ENCODE data around the gene NBPF1.
"Not testable (repeated sequence)": the region's sequence is repeated elsewhere in the genome, so short reads cannot be mapped to it uniquely, and the experiment has no call there.

Gene NBPF1

GRCh38 chr1:16614361-16615252 lies 1.2 kb upstream of the NBPF1 start:
- TF ChIP-seq, protein P1, sequence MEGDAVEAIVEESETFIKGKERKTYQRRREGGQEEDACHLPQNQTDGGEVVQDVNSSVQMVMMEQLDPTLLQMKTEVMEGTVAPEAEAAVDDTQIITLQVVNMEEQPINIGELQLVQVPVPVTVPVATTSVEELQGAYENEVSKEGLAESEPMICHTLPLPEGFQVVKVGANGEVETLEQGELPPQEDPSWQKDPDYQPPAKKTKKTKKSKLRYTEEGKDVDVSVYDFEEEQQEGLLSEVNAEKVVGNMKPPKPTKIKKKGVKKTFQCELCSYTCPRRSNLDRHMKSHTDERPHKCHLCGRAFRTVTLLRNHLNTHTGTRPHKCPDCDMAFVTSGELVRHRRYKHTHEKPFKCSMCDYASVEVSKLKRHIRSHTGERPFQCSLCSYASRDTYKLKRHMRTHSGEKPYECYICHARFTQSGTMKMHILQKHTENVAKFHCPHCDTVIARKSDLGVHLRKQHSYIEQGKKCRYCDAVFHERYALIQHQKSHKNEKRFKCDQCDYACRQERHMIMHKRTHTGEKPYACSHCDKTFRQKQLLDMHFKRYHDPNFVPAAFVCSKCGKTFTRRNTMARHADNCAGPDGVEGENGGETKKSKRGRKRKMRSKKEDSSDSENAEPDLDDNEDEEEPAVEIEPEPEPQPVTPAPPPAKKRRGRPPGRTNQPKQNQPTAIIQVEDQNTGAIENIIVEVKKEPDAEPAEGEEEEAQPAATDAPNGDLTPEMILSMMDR (IDR thresholded peaks at IDR 0.05; ENCODE audit: insufficient read depth, low read depth, low read length, missing control alignments) = no peak
- no peak for DNase-seq (ENCODE audit: low read depth)

GRCh38 chr1:16612332-16613172 lies 812 bp downstream of the NBPF1 start:
- TF ChIP-seq, protein P1 (IDR thresholded peaks at IDR 0.05; ENCODE audit: insufficient read depth, low read depth, low read length, missing control alignments) = no peak
- peak overlapping the region; percentile 73 for H3K4me3 ChIP-seq (ENCODE audit: low read length)
- DNase-seq (ENCODE audit: low read depth) = peak; percentile 84

More at GRCh38 chr1:16614361-16615252, 1.2 kb upstream of the NBPF1 start:
- no peak overlapping the region for H3K4me3 ChIP-seq (ENCODE audit: low read length)

- H3K4me3 ChIP-seq (ENCODE audit: low read length) = peak overlapping the region; percentile 73
- not testable (repeated sequence) for DNase-seq (ENCODE audit: low read depth)
Observed at GRCh38 chr1:16611981-16612331, 1.4 kb downstream of the NBPF1 start.

- DNase-seq (ENCODE audit: low read depth); H3K4me3 ChIP-seq (ENCODE audit: low read length): not testable (repeated sequence)
Observed at GRCh38 chr1:16611164-16611563, 2.2 kb downstream of the NBPF1 start.

GRCh38 chr1:16610553-16610952 lies 2.8 kb downstream of the NBPF1 start:
- H3K4me3 ChIP-seq (ENCODE audit: low read length); DNase-seq (ENCODE audit: low read depth): not testable (repeated sequence)

DNA sequence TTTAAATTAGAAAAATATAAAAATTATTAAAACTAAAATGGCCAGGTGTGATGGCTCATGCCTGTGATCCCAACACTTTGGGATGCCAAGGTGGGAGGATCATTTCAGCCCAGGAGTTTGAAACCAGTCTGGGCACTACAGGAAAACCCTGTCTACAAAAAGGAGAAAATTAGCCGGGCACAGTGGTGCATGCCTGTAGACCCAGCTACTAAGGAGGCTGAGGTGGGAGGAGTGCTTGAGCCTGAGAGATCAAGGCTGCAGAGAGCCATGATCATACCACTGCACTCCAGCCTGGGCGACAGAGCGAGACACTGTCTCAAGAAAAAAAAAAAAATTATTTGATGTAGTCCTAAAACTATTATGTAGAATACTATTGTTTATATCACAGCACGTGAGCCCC lies 3.6 kb downstream of the NBPF1 start:
- not testable (repeated sequence) for H3K4me3 ChIP-seq (ENCODE audit: low read length); DNase-seq (ENCODE audit: low read depth)

DNA sequence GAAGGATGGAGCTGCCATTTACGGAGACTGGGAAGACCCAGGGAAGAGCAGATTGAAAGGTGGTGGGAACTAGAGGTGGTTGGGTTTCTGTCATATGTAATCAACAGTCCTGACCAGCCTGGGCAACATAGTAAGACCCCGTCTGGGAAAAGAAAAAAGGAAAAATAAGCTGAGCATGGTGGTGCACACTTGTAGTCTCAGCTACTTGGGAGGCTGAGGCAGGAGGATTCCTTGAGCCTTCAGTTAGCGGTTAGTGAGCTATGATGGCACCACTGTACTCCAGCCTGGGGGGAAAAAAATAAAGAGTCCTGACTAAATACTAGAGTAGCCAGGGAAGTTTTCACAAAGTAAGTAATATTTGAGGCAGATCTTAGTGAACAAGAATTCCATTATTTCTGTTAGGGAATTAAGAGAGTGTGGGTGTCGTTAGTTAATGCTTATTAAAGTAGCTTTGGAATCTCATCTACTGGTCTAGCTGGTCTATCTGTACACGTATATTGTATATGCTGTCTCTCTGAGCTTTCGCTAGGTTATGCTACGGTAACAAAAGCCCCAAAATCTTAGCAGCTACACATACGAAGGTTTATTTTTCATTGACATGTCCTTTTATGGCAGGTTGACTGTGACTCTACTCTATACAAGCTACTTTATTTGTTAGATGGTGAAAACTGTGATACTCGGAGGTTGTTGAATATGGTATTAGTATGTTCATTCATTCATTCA lies 4.4 kb downstream of the NBPF1 start:
- TF ChIP-seq, protein P1 (IDR thresholded peaks at IDR 0.05; ENCODE audit: insufficient read depth, low read depth, low read length, missing control alignments) = no peak
- no peak for DNase-seq (ENCODE audit: low read depth)
- H3K4me3 ChIP-seq (ENCODE audit: low read length) = no peak overlapping the region

- not testable (repeated sequence) for H3K4me3 ChIP-seq (ENCODE audit: low read length)
- peak; percentile 43 for DNase-seq (ENCODE audit: low read depth)
Observed at GRCh38 chr1:16607853-16608815, 5.2 kb downstream of the NBPF1 start.

DNA sequence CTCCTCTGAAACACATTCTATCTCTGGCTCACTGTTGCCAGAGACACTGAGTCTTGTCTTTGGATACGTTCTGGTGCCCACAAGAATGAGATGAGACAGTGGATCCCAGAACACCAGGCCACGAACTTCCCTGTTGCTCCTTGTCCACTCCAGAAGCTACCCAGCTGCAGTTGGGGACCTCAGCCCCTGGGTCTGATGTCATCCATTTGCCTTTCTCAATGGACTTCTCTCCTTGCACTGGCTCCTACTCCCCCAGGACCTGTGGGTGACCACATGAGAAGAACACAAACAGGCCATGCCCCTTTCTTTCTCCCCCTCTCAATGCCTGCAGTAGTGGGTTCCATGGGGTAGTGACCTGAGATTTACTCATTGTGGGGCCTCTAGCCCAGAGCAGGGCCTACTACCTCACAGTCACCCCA lies 5.9 kb downstream of the NBPF1 start:
- DNase-seq (ENCODE audit: low read depth) = no peak
- TF ChIP-seq, protein P1 (IDR thresholded peaks at IDR 0.05; ENCODE audit: insufficient read depth, low read depth, low read length, missing control alignments) = no peak
- H3K4me3 ChIP-seq (ENCODE audit: low read length) = no peak overlapping the region

- not testable (repeated sequence) for DNase-seq (ENCODE audit: low read depth)
Observed at GRCh38 chr1:16606666-16607432, 6.5 kb downstream of the NBPF1 start.

More at GRCh38 chr1:16606666-16607432, 6.5 kb downstream of the NBPF1 start:
- not testable (repeated sequence) for H3K4me3 ChIP-seq (ENCODE audit: low read length)

Data from epithelial cell of esophagus (primary cell).